A673 (cell line): Measurements from ENCODE around the gene MC2R. TPM values are rescaled to one million over a fixed set of nuclear protein-coding genes. Genes with fewer than 3 reads are reported as not detected.

Source experiments
- BruUV-seq: library from RNA; stranded (reverse); fragments of 400-500 nt; replicated peaks from 2 replicates; lab custom pipeline; 2021; lab: Mats Ljungman, UMichigan
- CTCF ChIA-PET: fragments of 300-600 bp; sonication (Branson Sonifier 250); formaldehyde crosslinking; loops from one replicate; lab custom pipeline; 2022; ENCODE audit warnings: antibody characterized with exemption; lab: Charles Lee
- POLR2A ChIA-PET: fragments of 300-600 bp; sonication (Branson Sonifier 250); formaldehyde crosslinking; loops from one replicate; lab custom pipeline; 2022; ENCODE audit warnings: antibody characterized with exemption; ENCODE audit not compliant: low non-redundant PET; lab: Charles Lee
- DNase-seq: peaks from one replicate; pipeline ENCODE4 v3.0.0-alpha.2; 2015; ENCODE audit warnings: low spot score
- H3K27ac ChIP-seq: fragments of 200-600 bp; sonication (generic); 2 replicates; pipeline ENCODE4 v1.5.1; 2016; ENCODE audit warnings: mixed run types, low read depth, mild to moderate bottlenecking, mixed read lengths, antibody characterized with exemption, low read length; ENCODE audit not compliant: poor library complexity, severe bottlenecking
- H3K27me3 ChIP-seq: fragments of 200-600 bp; sonication (generic); replicated peaks from 2 replicates; pipeline ENCODE4 v1.6.1; 2017; ENCODE audit warnings: mixed run types, low read depth, mild to moderate bottlenecking, mixed read lengths, antibody characterized with exemption, low read length; ENCODE audit not compliant: insufficient read depth, poor library complexity
- H3K36me3 ChIP-seq: fragments of 200-600 bp; sonication (generic); 2 replicates; pipeline ENCODE4 v1.6.1; 2016; ENCODE audit warnings: mixed run types, mild to moderate bottlenecking, mixed read lengths, antibody characterized with exemption, low read length; ENCODE audit not compliant: insufficient read depth, poor library complexity, severe bottlenecking
- H3K4me1 ChIP-seq: fragments of 200-600 bp; sonication (generic); 2 replicates; pipeline ENCODE4 v1.6.1; 2017; ENCODE audit warnings: mixed run types, mild to moderate bottlenecking, mixed read lengths, antibody characterized with exemption, low read length; ENCODE audit not compliant: insufficient read depth, poor library complexity, severe bottlenecking
- H3K4me3 ChIP-seq: fragments of 200-600 bp; sonication (generic); 2 replicates; pipeline ENCODE4 v1.5.1; 2016; ENCODE audit warnings: low read depth, mixed run types, mild to moderate bottlenecking, mixed read lengths, low read length; ENCODE audit not compliant: poor library complexity, severe bottlenecking
- H3K9me3 ChIP-seq: fragments of 200-600 bp; sonication (generic); 2 replicates; pipeline ENCODE4 v1.6.1; 2016; ENCODE audit warnings: mixed run types, low read depth, mild to moderate bottlenecking, mixed read lengths, antibody characterized with exemption, low read length; ENCODE audit not compliant: poor library complexity, severe bottlenecking
- EZH2 ChIP-seq: fragments of 200-600 bp; sonication (generic); IDR thresholded peaks from 2 replicates; pipeline ENCODE4 v1.6.1; 2017; ENCODE audit warnings: borderline replicate concordance, low read depth, mild to moderate bottlenecking, mixed read lengths, antibody characterized with exemption, low read length; ENCODE audit not compliant: poor library complexity, severe bottlenecking
- intact Hi-C: fragments of 100-400 bp; cut with micrococcal nuclease; formaldehyde crosslinking; loops from one replicate; pipeline ENCODE4 v1.10.0; 2022; ENCODE audit not compliant: unreplicated experiment
- total RNA-seq: library from RNA; stranded (reverse); gene quantifications from 2 replicates; pipeline ENCODE4 v1.2.3, GENCODE V29; 2021
- TF ChIP-seq, protein P1 (sequence below): fragments of 300-800, 200-600 bp; sonication (generic); conservative IDR thresholded peaks from 2 replicates; pipeline ENCODE4 v1.5.1; 2017; ENCODE audit warnings: low read depth, mild to moderate bottlenecking, antibody characterized with exemption, low read length, moderate library complexity, mixed read lengths

The MC2R gene
- total RNA-seq, 1 experiment from 2014 or later = not detected

DNA sequence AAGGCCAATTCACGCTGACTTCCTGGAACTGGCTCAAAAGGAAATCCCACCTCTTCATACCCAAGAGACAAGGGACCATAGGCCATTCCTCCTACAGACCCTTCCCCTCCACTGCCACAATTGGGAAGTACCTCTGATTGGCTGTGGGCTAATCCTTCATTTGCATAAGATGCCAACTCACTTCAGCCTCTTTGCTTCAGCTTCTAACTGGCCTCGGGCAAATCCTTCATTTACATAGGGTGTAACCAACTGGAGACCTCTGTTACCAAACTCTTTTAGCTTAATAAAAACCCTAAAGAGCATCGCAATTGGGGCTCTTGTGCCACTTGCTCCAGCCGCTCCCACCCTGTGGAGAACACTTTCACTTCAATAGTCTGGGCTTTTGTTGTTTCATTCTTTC is 38.2 kb downstream of the MC2R start:
- H3K36me3 ChIP-seq = no peaks in the 10 kb centered on the region
- DNase-seq = no peak
- no peak overlapping the region for H3K27ac ChIP-seq
- CTCF ChIA-PET = no interaction called here
- H3K4me3 ChIP-seq = no peak overlapping the region
- no peaks in the 10 kb centered on the region for H3K4me1 ChIP-seq
- H3K27me3 ChIP-seq = no peaks in the 10 kb centered on the region
- BruUV-seq = no TSS peak
- intact Hi-C loops = no loop called here
- no peak for TF ChIP-seq EZH2
- TF ChIP-seq, protein P1, sequence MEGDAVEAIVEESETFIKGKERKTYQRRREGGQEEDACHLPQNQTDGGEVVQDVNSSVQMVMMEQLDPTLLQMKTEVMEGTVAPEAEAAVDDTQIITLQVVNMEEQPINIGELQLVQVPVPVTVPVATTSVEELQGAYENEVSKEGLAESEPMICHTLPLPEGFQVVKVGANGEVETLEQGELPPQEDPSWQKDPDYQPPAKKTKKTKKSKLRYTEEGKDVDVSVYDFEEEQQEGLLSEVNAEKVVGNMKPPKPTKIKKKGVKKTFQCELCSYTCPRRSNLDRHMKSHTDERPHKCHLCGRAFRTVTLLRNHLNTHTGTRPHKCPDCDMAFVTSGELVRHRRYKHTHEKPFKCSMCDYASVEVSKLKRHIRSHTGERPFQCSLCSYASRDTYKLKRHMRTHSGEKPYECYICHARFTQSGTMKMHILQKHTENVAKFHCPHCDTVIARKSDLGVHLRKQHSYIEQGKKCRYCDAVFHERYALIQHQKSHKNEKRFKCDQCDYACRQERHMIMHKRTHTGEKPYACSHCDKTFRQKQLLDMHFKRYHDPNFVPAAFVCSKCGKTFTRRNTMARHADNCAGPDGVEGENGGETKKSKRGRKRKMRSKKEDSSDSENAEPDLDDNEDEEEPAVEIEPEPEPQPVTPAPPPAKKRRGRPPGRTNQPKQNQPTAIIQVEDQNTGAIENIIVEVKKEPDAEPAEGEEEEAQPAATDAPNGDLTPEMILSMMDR = no peak
- no peaks in the 10 kb centered on the region for H3K9me3 ChIP-seq
- POLR2A ChIA-PET = no interaction called here

DNA sequence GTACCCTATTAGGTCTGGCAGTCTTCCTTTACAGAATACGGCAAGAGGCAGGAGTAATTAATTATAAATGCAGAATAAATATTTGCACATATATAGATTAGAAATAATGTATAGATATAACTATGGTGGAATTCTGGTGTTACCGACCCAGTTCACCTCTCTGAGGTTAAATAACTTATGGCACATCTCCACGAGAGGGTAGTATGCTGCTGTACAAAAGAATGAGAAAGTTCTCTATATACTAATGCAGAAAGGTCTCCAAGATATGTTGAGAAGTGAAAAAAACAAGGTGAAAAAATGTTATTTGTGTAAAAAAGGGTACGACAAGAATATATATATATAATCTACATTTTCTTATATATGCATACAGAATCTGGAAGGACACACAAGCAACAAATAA is 40.8 kb downstream of the MC2R start:
- no peak for DNase-seq
- no TSS peak for BruUV-seq
- Histone ChIP-seq H3K4me1 (no peaks in the 10 kb centered on the region), H3K9me3 (no peaks in the 10 kb centered on the region), H3K36me3 (no peaks in the 10 kb centered on the region), H3K4me3 (no peak overlapping the region), H3K27ac (no peak overlapping the region), H3K27me3 (peaks cover 22% of the 10 kb centered on the region)
- ChIA-PET POLR2A (no interaction called here), CTCF (no interaction called here)
- no peak for TF ChIP-seq EZH2
- TF ChIP-seq, protein P1 = no peak
- intact Hi-C loops = no loop called here

DNA sequence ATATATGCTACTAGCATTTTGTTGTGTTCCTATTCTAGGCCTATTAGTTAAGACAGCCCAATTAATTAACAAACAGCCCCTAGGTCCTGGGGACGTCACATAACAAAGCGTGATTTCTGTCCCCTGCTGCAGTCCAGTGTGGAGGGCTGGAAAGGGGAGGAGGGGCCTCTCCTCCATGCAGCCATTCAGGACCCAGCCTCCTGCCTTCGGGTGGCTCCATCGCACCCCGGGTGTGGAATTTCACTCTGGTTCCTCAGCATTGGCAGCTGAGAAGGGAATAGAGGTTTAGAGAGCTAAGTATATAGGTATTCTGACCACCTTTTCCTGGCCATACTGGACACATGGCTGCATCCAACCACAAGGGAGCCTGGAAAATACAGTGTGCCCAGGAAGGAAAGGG is 42.4 kb downstream of the MC2R start:
- no peak overlapping the region for H3K27ac ChIP-seq
- ChIA-PET POLR2A (no interaction called here), CTCF (no interaction called here)
- no peaks in the 10 kb centered on the region for H3K36me3 ChIP-seq
- H3K9me3 ChIP-seq = no peaks in the 10 kb centered on the region
- H3K4me1 ChIP-seq = no peaks in the 10 kb centered on the region
- H3K27me3 ChIP-seq = peaks cover 38% of the 10 kb centered on the region
- DNase-seq = no peak
- no peak overlapping the region for H3K4me3 ChIP-seq
- TF ChIP-seq, protein P1 = no peak
- no peak for TF ChIP-seq EZH2
- intact Hi-C loops = no loop called here
- BruUV-seq = no TSS peak
